GM19397 (cell line): ENCODE results near the gene NCAPH2.

Source experiments
- ATAC-seq: cut with Tn5 transposase; IDR thresholded peaks from one replicate; pipeline ENCODE4 v1.9.1; 2021; ENCODE audit warnings: mild to moderate bottlenecking, moderate library complexity; ENCODE audit not compliant: unreplicated experiment

The NCAPH2 gene

GRCh38 chr22:50488886-50489285, 19.1 kb upstream of the NCAPH2 start:
- ATAC-seq, result no peak

GRCh38 chr22:50489363-50490243, 18.4 kb upstream of the NCAPH2 start:
- ATAC-seq, result no peak

GRCh38 chr22:50490531-50491308, 17.3 kb upstream of the NCAPH2 start:
- no peak for ATAC-seq

- ATAC-seq, result no peak
These were observed 10.9 kb upstream of the NCAPH2 start for GRCh38 chr22:50497093-50497492.

- no peak for ATAC-seq
These were observed 9.6 kb upstream of the NCAPH2 start for GRCh38 chr22:50498322-50498890.

GRCh38 chr22:50500452-50500851, 7.6 kb upstream of the NCAPH2 start:
- ATAC-seq, result no peak

- no peak for ATAC-seq
These were observed 5.9 kb upstream of the NCAPH2 start for GRCh38 chr22:50502096-50502495.

- no peak for ATAC-seq
These were observed 5.2 kb upstream of the NCAPH2 start for GRCh38 chr22:50502628-50503474.

GRCh38 chr22:50503475-50504145, 4.4 kb upstream of the NCAPH2 start:
- no peak for ATAC-seq

GRCh38 chr22:50504369-50505211, 3.4 kb upstream of the NCAPH2 start:
- no peak for ATAC-seq

- no peak for ATAC-seq
These were observed 2.7 kb upstream of the NCAPH2 start for GRCh38 chr22:50505276-50505775.

- ATAC-seq, result no peak
These were observed 2.0 kb upstream of the NCAPH2 start for GRCh38 chr22:50505776-50506610.

GRCh38 chr22:50506611-50507420, 1.2 kb upstream of the NCAPH2 start:
- ATAC-seq, result peak; percentile 6

- peak; percentile 55 for ATAC-seq
These were observed 518 bp upstream of the NCAPH2 start, which contains the start of gene LMF2 for GRCh38 chr22:50507421-50507990. Gene LMF2, minus strand, starts transcription at chr22:50507702. Its CDS starts 27 bp downstream, at chr22:50507675.

- no peak for ATAC-seq
These were observed 873 bp downstream of the NCAPH2 start for GRCh38 chr22:50508897-50509296.

GRCh38 chr22:50513175-50513574, 5.2 kb downstream of the NCAPH2 start:
- no peak for ATAC-seq

GRCh38 chr22:50516068-50516467, 8.0 kb downstream of the NCAPH2 start:
- no peak for ATAC-seq
